HG03432 (cell line): ENCODE results near the gene PPP4R1.
A peak's percentile ranks its signal among the peaks of the same experiment; 100 is the strongest.

ENCODE experiments used
- ATAC-seq: cut with Tn5 transposase; IDR thresholded peaks from one replicate; pipeline ENCODE4 v1.9.1; 2021; ENCODE audit warnings: mild to moderate bottlenecking, moderate library complexity; ENCODE audit not compliant: unreplicated experiment

The PPP4R1 gene

GRCh38 chr18:9550429-9550828, 63.9 kb downstream of the PPP4R1 start:
- ATAC-seq: no peak

GRCh38 chr18:9549405-9549804, 65.0 kb downstream of the PPP4R1 start:
- ATAC-seq: no peak

- no peak for ATAC-seq
These were observed 66.6 kb downstream of the PPP4R1 start for GRCh38 chr18:9547782-9548181.

DNA sequence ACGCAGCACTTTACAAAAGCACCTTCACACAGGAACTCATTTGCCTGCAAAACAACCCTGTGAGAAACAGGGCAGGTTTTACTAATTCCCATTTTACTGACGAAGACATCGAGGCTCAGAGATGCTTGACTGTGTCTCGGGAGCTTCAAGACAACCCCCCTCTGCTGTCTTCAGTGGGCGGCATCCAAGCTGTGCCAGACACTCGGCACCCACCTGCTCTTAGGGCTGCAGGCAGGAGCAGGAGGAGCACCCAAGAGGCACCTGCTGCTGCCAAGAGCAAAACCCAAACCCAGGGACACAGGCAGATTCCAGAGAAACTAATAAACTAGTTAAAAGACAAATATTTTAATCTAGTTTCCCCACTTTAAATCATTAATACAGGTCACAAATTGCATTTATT, 67.9 kb downstream of the PPP4R1 start:
- ATAC-seq: no peak

DNA sequence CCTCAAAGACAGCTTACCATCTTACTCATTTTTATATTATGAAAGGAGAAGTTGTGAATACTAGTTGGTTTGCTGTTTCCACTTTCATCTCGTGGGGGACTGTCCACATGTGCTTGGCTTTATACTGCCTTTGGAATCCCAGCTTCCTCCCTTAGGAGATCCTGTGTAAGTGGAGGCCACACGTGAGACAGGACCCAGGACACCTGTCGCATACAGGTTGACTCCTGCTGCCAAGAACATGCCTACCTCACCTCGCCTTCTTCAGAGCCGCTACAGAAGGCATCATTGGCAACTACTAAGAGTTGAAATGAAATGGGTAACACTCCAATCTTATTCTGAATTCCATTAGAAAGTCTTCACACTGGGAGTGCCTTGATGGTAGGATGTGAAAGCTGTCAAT, 69.3 kb downstream of the PPP4R1 start:
- ATAC-seq: no peak

DNA sequence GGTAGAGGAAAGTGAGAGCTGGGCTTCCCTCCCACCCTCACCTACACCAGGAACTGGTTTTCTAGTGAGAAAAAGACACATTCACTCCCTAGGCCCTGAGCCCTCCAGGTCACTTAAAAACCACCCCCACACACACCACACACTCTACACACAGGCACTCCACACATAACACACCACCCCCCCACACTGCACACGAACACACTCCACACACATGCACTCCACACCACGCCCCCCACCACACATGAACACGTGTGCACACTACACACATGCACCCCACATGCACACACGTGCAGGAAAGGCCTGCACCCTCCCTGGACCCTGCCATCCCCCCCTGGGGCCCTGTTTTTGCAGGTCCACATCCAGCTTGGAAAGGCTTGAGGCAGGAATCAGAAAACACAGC, 71.4 kb downstream of the PPP4R1 start:
- ATAC-seq: no peak

DNA sequence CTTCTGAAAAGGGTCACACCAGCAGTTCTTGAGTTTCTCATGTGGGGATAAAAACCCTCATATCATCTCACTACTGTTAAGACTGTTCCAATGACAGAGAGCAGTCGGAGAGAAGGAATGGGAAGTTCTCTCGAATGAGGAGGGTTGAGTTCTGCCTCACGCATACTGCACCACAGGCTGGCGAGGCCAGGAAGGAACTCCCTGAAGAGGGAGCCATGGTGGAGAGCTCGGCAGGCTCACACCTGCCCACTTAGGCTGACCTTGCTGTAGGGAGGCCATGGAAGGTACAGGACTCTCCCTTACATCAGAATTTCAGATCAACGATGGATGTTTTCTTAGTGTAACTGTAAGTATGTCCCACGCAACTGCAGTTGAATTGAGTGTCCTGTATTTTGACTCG, 74.4 kb downstream of the PPP4R1 start:
- ATAC-seq: no peak

- no peak for ATAC-seq
These were observed 75.1 kb downstream of the PPP4R1 start for GRCh38 chr18:9539283-9539682.

- ATAC-seq: no peak
These were observed 76.7 kb downstream of the PPP4R1 start for GRCh38 chr18:9537677-9538076.

DNA sequence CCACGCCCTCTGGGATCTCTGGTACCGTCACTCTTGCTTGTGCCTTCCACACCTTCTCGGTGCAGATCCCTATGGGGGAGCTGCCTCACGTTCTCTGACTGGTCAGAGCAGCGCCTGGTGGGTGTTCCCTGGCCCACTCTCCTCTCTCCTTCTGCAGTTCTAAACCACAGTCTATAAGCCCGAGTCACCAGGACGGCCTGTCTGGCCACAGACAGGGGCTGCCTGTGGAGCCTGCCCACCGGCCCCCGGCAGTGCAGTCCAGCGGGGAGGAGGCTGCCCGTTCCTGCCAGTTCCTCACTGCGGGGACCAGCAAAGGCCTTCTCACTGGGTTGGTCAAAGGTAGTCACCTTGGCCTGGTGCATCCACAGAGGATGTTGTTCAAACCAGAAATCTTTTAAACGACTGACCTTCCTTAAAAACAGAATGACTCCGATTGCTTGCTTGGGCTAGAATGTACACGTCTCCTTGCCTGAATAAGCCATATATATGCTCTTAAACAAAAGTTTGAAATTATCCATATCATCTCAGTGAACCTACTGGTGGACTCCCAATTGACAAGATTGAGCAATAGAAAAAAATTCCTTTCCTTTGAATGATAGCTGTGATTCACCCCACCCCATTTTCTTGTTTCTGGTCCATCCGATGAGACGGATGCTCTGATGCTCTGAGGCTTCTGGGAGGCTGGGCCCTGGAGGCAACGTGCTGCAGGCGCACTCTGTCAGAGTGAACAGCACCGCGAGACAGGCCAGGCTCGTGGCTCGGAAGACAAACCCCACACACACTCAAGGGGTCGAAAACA, 77.8 kb downstream of the PPP4R1 start:
- ATAC-seq: no peak

GRCh38 chr18:9535430-9535991, 78.8 kb downstream of the PPP4R1 start:
- ATAC-seq: no peak

DNA sequence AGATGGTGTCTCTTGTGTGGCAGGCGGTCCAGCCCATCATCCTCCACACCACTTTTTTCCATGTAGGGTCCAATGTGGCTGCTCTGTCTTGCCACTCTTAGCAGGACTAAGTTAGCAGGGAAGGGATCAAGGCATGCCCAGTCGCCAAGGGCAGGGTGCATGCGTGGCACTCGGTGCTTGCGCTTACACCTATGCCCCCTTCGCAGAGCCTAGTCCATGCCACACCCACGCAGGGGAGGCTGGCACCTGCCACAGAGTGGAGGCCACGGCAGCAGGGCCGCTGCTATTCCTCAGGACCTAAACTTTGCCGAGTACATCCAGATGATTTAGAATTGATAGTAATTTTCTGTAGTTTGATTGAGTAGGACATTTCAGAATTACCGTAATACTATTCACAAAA, 79.5 kb downstream of the PPP4R1 start:
- ATAC-seq: no peak

DNA sequence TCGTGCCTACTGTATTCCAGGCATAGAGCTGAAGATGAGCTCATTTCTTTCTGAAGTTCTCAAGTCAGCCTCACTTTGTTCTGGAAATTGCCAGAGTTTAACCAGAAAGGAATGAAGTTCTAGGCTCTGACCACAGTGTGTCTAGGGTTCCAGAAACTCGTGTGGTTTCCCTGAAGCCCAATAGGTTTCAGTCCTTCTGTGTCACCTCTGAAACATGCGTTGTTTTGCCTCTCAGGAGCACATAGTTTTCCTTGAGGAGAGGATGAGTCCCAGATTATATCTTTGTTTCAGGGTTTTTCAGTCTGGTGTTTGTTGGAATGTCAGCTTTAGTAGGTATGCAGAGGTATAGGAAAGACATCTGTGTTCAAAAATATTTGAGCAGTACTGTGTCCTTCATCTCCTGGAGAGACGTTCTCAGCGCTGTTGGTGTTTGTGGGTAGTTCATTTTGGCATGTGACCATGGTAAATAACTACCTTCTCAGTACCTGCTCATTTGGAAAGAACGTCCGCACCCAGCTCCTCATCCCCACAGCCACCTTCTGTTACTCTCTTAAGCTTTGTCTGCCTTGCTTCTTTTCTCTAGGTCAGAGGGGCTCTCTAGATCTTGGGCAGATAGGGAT, 82.5 kb downstream of the PPP4R1 start:
- ATAC-seq: no peak

- no peak for ATAC-seq
These were observed 83.9 kb downstream of the PPP4R1 start for GRCh38 chr18:9530226-9531009.

GRCh38 chr18:9526458-9526857, 87.9 kb downstream of the PPP4R1 start:
- ATAC-seq: no peak

- ATAC-seq: no peak
These were observed 91.4 kb downstream of the PPP4R1 start for GRCh38 chr18:9522952-9523351.

- no peak for ATAC-seq
These were observed 92.6 kb downstream of the PPP4R1 start for GRCh38 chr18:9521770-9522169.

- no peak for ATAC-seq
These were observed 93.7 kb downstream of the PPP4R1 start for GRCh38 chr18:9520666-9521065.

DNA sequence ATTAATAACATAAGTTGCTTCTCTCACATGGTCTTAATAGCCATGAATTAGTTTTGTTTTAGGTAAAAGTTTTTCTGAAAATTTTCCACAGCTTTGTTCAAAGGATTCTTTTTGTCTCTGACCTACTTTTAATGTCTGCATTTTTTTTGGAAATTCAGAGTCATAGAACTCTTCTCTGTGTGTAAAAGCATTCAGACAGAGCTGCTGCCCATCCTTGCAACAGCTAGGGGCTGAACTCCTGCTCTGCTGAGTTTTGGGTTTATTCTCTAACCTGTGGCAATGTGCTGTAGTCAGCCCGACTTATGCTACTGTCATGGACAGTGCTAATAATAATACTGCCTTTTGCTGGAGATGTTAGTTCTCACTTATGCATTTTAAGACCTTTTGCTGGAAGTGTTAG, 95.0 kb downstream of the PPP4R1 start:
- no peak for ATAC-seq

DNA sequence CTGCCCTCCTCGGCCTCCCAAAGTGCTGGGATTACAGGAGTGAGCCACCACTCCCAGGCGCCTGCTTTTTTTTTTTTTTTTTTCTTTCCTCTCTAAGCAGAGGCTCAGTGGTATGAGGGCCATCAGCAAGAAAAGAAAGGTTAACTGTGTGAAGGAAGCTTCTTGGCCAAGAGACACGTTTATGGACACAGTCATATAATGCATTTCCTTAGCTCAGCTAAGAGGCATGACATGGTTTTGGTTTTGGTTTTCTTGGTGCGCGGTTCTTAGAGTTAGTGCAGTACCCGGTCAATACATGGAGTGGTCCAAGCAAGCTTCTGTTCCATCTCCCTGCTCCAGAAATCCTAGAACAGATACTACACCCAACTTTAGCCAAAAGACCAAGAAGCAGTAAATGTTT, 96.5 kb downstream of the PPP4R1 start:
- no peak for ATAC-seq

GRCh38 chr18:9516437-9517064, 97.8 kb downstream of the PPP4R1 start:
- ATAC-seq: peak; percentile 51
